ENCODE data around the gene PDE11A.

Gene PDE11A

GRCh38 chr2:178111743-178112142, 39.2 kb upstream of the PDE11A start:
- no peak for TF ChIP-seq EZH2phosphoT487 (conservative IDR thresholded peaks at IDR 0.05; ENCODE audit: low read length)
- TF ChIP-seq, protein P1, sequence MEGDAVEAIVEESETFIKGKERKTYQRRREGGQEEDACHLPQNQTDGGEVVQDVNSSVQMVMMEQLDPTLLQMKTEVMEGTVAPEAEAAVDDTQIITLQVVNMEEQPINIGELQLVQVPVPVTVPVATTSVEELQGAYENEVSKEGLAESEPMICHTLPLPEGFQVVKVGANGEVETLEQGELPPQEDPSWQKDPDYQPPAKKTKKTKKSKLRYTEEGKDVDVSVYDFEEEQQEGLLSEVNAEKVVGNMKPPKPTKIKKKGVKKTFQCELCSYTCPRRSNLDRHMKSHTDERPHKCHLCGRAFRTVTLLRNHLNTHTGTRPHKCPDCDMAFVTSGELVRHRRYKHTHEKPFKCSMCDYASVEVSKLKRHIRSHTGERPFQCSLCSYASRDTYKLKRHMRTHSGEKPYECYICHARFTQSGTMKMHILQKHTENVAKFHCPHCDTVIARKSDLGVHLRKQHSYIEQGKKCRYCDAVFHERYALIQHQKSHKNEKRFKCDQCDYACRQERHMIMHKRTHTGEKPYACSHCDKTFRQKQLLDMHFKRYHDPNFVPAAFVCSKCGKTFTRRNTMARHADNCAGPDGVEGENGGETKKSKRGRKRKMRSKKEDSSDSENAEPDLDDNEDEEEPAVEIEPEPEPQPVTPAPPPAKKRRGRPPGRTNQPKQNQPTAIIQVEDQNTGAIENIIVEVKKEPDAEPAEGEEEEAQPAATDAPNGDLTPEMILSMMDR (IDR thresholded peaks at IDR 0.05; ENCODE audit: insufficient read depth, low read length, poor library complexity, severe bottlenecking): no peak
- H3K79me2 ChIP-seq (ENCODE audit: insufficient read depth, low read length): no peaks in the 10 kb centered on the region
- no peaks in the 10 kb centered on the region for H3K9me3 ChIP-seq (ENCODE audit: insufficient read depth, low read length)
- H2AFZ ChIP-seq (ENCODE audit: low read depth, low read length, severe bottlenecking): peak overlapping the region; percentile 62
- no peak overlapping the region for H3K27ac ChIP-seq (ENCODE audit: low read depth, low read length)
- H3K9ac ChIP-seq (ENCODE audit: low read length): no peak overlapping the region
- no peaks in the 10 kb centered on the region for H3F3A ChIP-seq (ENCODE audit: insufficient read depth)
- no peaks in the 10 kb centered on the region for H3K27me3 ChIP-seq (ENCODE audit: low read length)
- no peaks in the 10 kb centered on the region for H3K36me3 ChIP-seq (ENCODE audit: low read length)
- H3K9me2 ChIP-seq (replicated peaks; ENCODE audit: insufficient read depth, low read length): no peaks in the 10 kb centered on the region
- no peaks in the 10 kb centered on the region for H4K20me1 ChIP-seq (ENCODE audit: low read depth, low read length)
- H3K4me2 ChIP-seq (ENCODE audit: low read depth, low read length, poor library complexity, severe bottlenecking): peak overlapping the region; percentile 20
- no peak overlapping the region for H3K4me3 ChIP-seq (ENCODE audit: insufficient read depth, low read length, poor library complexity, severe bottlenecking)

DNA sequence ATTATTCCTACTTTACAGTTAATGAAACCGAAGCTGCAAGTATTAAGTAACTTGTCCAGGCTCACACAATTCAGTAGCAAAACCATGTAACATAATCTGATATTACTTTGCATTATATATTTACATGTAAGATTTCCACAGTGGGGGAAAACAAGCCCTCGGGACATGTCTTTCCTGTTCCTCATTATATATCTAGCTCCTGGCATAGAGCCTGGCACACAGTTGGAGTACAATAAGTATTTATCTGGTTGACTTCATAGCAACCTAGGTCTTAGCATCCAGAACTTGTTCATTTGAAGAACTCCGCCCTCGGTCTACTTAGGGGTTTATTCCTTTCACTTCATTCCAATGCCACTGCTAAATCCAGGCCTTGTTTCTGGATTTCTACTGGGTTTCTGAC, 38.1 kb upstream of the PDE11A start:
- Histone ChIP-seq H3K27me3 (ENCODE audit: low read length) (no peaks in the 10 kb centered on the region), H3K27ac (ENCODE audit: low read depth, low read length) (no peak overlapping the region), H3K9me3 (ENCODE audit: insufficient read depth, low read length) (no peaks in the 10 kb centered on the region), H3K4me2 (ENCODE audit: low read depth, low read length, poor library complexity, severe bottlenecking) (no peak overlapping the region), H2AFZ (ENCODE audit: low read depth, low read length, severe bottlenecking) (no peak overlapping the region), H3K79me2 (ENCODE audit: insufficient read depth, low read length) (no peaks in the 10 kb centered on the region), H3K36me3 (ENCODE audit: low read length) (no peaks in the 10 kb centered on the region), H4K20me1 (ENCODE audit: low read depth, low read length) (no peaks in the 10 kb centered on the region), H3F3A (ENCODE audit: insufficient read depth) (no peaks in the 10 kb centered on the region), H3K4me3 (ENCODE audit: insufficient read depth, low read length, poor library complexity, severe bottlenecking) (no peak overlapping the region), H3K9ac (ENCODE audit: low read length) (no peak overlapping the region), H3K9me2 (replicated peaks; ENCODE audit: insufficient read depth, low read length) (no peaks in the 10 kb centered on the region)
- no peak for TF ChIP-seq EZH2phosphoT487 (conservative IDR thresholded peaks at IDR 0.05; ENCODE audit: low read length)
- TF ChIP-seq, protein P1 (IDR thresholded peaks at IDR 0.05; ENCODE audit: insufficient read depth, low read length, poor library complexity, severe bottlenecking): no peak

DNA sequence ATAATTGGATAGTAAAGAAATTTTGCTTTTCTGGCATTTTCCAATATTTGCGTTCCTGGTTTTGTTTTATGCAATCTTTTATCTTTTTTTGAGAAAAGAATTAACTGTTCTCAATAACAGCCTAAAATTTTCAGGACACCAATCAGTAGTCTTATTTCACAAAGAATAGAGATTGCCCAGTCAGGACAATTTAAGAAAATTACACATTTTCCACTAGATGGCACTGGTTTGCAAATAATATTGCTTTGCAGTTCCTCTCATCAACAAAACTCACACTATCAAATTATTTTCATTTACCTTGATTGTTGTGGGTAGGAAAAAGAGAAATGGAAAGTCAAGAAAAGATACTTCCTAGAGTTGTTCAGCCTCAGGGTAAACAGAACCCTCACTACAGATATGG, 37.2 kb upstream of the PDE11A start:
- H3K36me3 ChIP-seq (ENCODE audit: low read length): no peaks in the 10 kb centered on the region
- no peaks in the 10 kb centered on the region for H3K9me3 ChIP-seq (ENCODE audit: insufficient read depth, low read length)
- no peak overlapping the region for H3K4me2 ChIP-seq (ENCODE audit: low read depth, low read length, poor library complexity, severe bottlenecking)
- H3K27ac ChIP-seq (ENCODE audit: low read depth, low read length): no peak overlapping the region
- no peak overlapping the region for H3K4me3 ChIP-seq (ENCODE audit: insufficient read depth, low read length, poor library complexity, severe bottlenecking)
- peak overlapping the region; percentile 64 for H2AFZ ChIP-seq (ENCODE audit: low read depth, low read length, severe bottlenecking)
- H3K79me2 ChIP-seq (ENCODE audit: insufficient read depth, low read length): no peaks in the 10 kb centered on the region
- H4K20me1 ChIP-seq (ENCODE audit: low read depth, low read length): no peaks in the 10 kb centered on the region
- H3K9me2 ChIP-seq (replicated peaks; ENCODE audit: insufficient read depth, low read length): no peaks in the 10 kb centered on the region
- TF ChIP-seq EZH2phosphoT487 (conservative IDR thresholded peaks at IDR 0.05; ENCODE audit: low read length): no peak
- TF ChIP-seq, protein P1 (IDR thresholded peaks at IDR 0.05; ENCODE audit: insufficient read depth, low read length, poor library complexity, severe bottlenecking): peak; percentile 51
- no peaks in the 10 kb centered on the region for H3K27me3 ChIP-seq (ENCODE audit: low read length)
- H3F3A ChIP-seq (ENCODE audit: insufficient read depth): no peaks in the 10 kb centered on the region
- no peak overlapping the region for H3K9ac ChIP-seq (ENCODE audit: low read length)

All from SU-DHL-6 (cell line).